Measurements from ENCODE around the gene TMEM165. TPM values are rescaled to one million over a fixed set of nuclear protein-coding genes. Genes with fewer than 3 reads are reported as not detected.
"Not testable (repeated sequence)": the region's sequence is repeated elsewhere in the genome, so short reads cannot be mapped to it uniquely, and the experiment has no call there.

TMEM165 gene
- total and polyA plus RNA-seq, 9 donors, result 36.6 to 51.9 (median 46.5) TPM

GRCh38 chr4:55353228-55353747 is 42.5 kb upstream of the TMEM165 start:
- H3K4me3 ChIP-seq (ENCODE audit: low read length); H3K4me1 ChIP-seq (ENCODE audit: control insufficient read depth, insufficient read depth, low read length); H3K27ac ChIP-seq (ENCODE audit: low read length); H3K9me3 ChIP-seq (replicated peaks; ENCODE audit: control insufficient read depth, low read depth, low read length); H3K27me3 ChIP-seq (ENCODE audit: control insufficient read depth, insufficient read depth, low read length); H3K36me3 ChIP-seq (ENCODE audit: control insufficient read depth, insufficient read depth, low read length); DNase-seq: not testable (repeated sequence)
- 95% methylated on average over 11 of the region's 13 CpGs for WGBS (ENCODE audit: insufficient coverage)

GRCh38 chr4:55354648-55355047 is 41.1 kb upstream of the TMEM165 start:
- 88% methylated on average over 8 of the region's 8 CpGs for WGBS (ENCODE audit: insufficient coverage)
- no peaks in the 10 kb centered on the region for H3K4me1 ChIP-seq (ENCODE audit: control insufficient read depth, insufficient read depth, low read length)
- H3K27me3 ChIP-seq (ENCODE audit: control insufficient read depth, insufficient read depth, low read length), result no peaks in the 10 kb centered on the region
- H3K27ac ChIP-seq (ENCODE audit: low read length), result no peak overlapping the region
- H3K4me3 ChIP-seq (ENCODE audit: low read length), result no peak overlapping the region
- no peak for DNase-seq
- H3K36me3 ChIP-seq (ENCODE audit: control insufficient read depth, insufficient read depth, low read length), result peaks cover 7% of the 10 kb centered on the region
- no peaks in the 10 kb centered on the region for H3K9me3 ChIP-seq (replicated peaks; ENCODE audit: control insufficient read depth, low read depth, low read length)

- Histone ChIP-seq H3K27me3 (ENCODE audit: control insufficient read depth, insufficient read depth, low read length) (no peaks in the 10 kb centered on the region), H3K4me1 (ENCODE audit: control insufficient read depth, insufficient read depth, low read length) (no peaks in the 10 kb centered on the region), H3K9me3 (replicated peaks; ENCODE audit: control insufficient read depth, low read depth, low read length) (no peaks in the 10 kb centered on the region), H3K4me3 (ENCODE audit: low read length) (no peak overlapping the region), H3K36me3 (ENCODE audit: control insufficient read depth, insufficient read depth, low read length) (peaks cover 8% of the 10 kb centered on the region), H3K27ac (ENCODE audit: low read length) (no peak overlapping the region)
- no peak for DNase-seq
- WGBS (ENCODE audit: insufficient coverage), result no CpG with 5 or more reads among the region's 6 CpGs
These were observed 40.2 kb upstream of the TMEM165 start for GRCh38 chr4:55355555-55355954.

GRCh38 chr4:55356991-55357461 is 38.7 kb upstream of the TMEM165 start:
- H3K9me3 ChIP-seq (replicated peaks; ENCODE audit: control insufficient read depth, low read depth, low read length), result no peaks in the 10 kb centered on the region
- H3K27ac ChIP-seq (ENCODE audit: low read length), result no peak overlapping the region
- H3K4me1 ChIP-seq (ENCODE audit: control insufficient read depth, insufficient read depth, low read length), result no peaks in the 10 kb centered on the region
- no peaks in the 10 kb centered on the region for H3K27me3 ChIP-seq (ENCODE audit: control insufficient read depth, insufficient read depth, low read length)
- 88% methylated on average over 1 of the region's 5 CpGs for WGBS (ENCODE audit: insufficient coverage)
- H3K4me3 ChIP-seq (ENCODE audit: low read length), result no peak overlapping the region
- no peak for DNase-seq
- H3K36me3 ChIP-seq (ENCODE audit: control insufficient read depth, insufficient read depth, low read length), result peaks cover 4% of the 10 kb centered on the region

- no peaks in the 10 kb centered on the region for H3K4me1 ChIP-seq (ENCODE audit: control insufficient read depth, insufficient read depth, low read length)
- no peak for DNase-seq
- H3K27me3 ChIP-seq (ENCODE audit: control insufficient read depth, insufficient read depth, low read length), result no peaks in the 10 kb centered on the region
- H3K27ac ChIP-seq (ENCODE audit: low read length), result no peak overlapping the region
- H3K36me3 ChIP-seq (ENCODE audit: control insufficient read depth, insufficient read depth, low read length), result peaks cover 4% of the 10 kb centered on the region
- H3K4me3 ChIP-seq (ENCODE audit: low read length), result no peak overlapping the region
- no peaks in the 10 kb centered on the region for H3K9me3 ChIP-seq (replicated peaks; ENCODE audit: control insufficient read depth, low read depth, low read length)
- no CpG with 5 or more reads among the region's 2 CpGs for WGBS (ENCODE audit: insufficient coverage)
These were observed 37.5 kb upstream of the TMEM165 start for GRCh38 chr4:55358246-55358645.

GRCh38 chr4:55358668-55359067 is 37.1 kb upstream of the TMEM165 start:
- Histone ChIP-seq H3K27me3 (ENCODE audit: control insufficient read depth, insufficient read depth, low read length) (no peaks in the 10 kb centered on the region), H3K27ac (ENCODE audit: low read length) (no peak overlapping the region), H3K9me3 (replicated peaks; ENCODE audit: control insufficient read depth, low read depth, low read length) (no peaks in the 10 kb centered on the region), H3K4me3 (ENCODE audit: low read length) (no peak overlapping the region), H3K36me3 (ENCODE audit: control insufficient read depth, insufficient read depth, low read length) (peaks cover 4% of the 10 kb centered on the region), H3K4me1 (ENCODE audit: control insufficient read depth, insufficient read depth, low read length) (no peaks in the 10 kb centered on the region)
- WGBS (ENCODE audit: insufficient coverage), result no CpG with 5 or more reads among the region's 2 CpGs
- no peak for DNase-seq

- no peaks in the 10 kb centered on the region for H3K27me3 ChIP-seq (ENCODE audit: control insufficient read depth, insufficient read depth, low read length)
- H3K9me3 ChIP-seq (replicated peaks; ENCODE audit: control insufficient read depth, low read depth, low read length), result no peaks in the 10 kb centered on the region
- 82% methylated on average over 4 of the region's 8 CpGs for WGBS (ENCODE audit: insufficient coverage)
- peaks cover 4% of the 10 kb centered on the region for H3K36me3 ChIP-seq (ENCODE audit: control insufficient read depth, insufficient read depth, low read length)
- no peak overlapping the region for H3K4me3 ChIP-seq (ENCODE audit: low read length)
- no peak for DNase-seq
- no peaks in the 10 kb centered on the region for H3K4me1 ChIP-seq (ENCODE audit: control insufficient read depth, insufficient read depth, low read length)
- no peak overlapping the region for H3K27ac ChIP-seq (ENCODE audit: low read length)
These were observed 36.3 kb upstream of the TMEM165 start for GRCh38 chr4:55359397-55359916.

GRCh38 chr4:55362938-55363337 is 32.8 kb upstream of the TMEM165 start:
- DNase-seq; H3K9me3 ChIP-seq (replicated peaks; ENCODE audit: control insufficient read depth, low read depth, low read length); H3K4me1 ChIP-seq (ENCODE audit: control insufficient read depth, insufficient read depth, low read length); H3K27ac ChIP-seq (ENCODE audit: low read length); H3K4me3 ChIP-seq (ENCODE audit: low read length); H3K27me3 ChIP-seq (ENCODE audit: control insufficient read depth, insufficient read depth, low read length): not testable (repeated sequence)
- H3K36me3 ChIP-seq (ENCODE audit: control insufficient read depth, insufficient read depth, low read length), result peaks cover 13% of the 10 kb centered on the region
- WGBS (ENCODE audit: insufficient coverage), result 95% methylated on average over 7 of the region's 9 CpGs

- Histone ChIP-seq H3K27ac (ENCODE audit: low read length) (no peak overlapping the region), H3K4me1 (ENCODE audit: control insufficient read depth, insufficient read depth, low read length) (no peaks in the 10 kb centered on the region), H3K36me3 (ENCODE audit: control insufficient read depth, insufficient read depth, low read length) (peaks cover 13% of the 10 kb centered on the region), H3K4me3 (ENCODE audit: low read length) (no peak overlapping the region), H3K9me3 (replicated peaks; ENCODE audit: control insufficient read depth, low read depth, low read length) (no peaks in the 10 kb centered on the region), H3K27me3 (ENCODE audit: control insufficient read depth, insufficient read depth, low read length) (no peaks in the 10 kb centered on the region)
- no peak for DNase-seq
- 95% methylated on average over 2 of the region's 9 CpGs for WGBS (ENCODE audit: insufficient coverage)
These were observed 31.9 kb upstream of the TMEM165 start for GRCh38 chr4:55363691-55364351.

- H3K36me3 ChIP-seq (ENCODE audit: control insufficient read depth, insufficient read depth, low read length), result peaks cover 10% of the 10 kb centered on the region
- H3K9me3 ChIP-seq (replicated peaks; ENCODE audit: control insufficient read depth, low read depth, low read length), result no peaks in the 10 kb centered on the region
- DNase-seq, result no peak
- H3K27me3 ChIP-seq (ENCODE audit: control insufficient read depth, insufficient read depth, low read length), result no peaks in the 10 kb centered on the region
- peak overlapping the region; percentile 0 for H3K27ac ChIP-seq (ENCODE audit: low read length)
- no peaks in the 10 kb centered on the region for H3K4me1 ChIP-seq (ENCODE audit: control insufficient read depth, insufficient read depth, low read length)
- no peak overlapping the region for H3K4me3 ChIP-seq (ENCODE audit: low read length)
- WGBS (ENCODE audit: insufficient coverage), result 76% methylated on average over 2 of the region's 9 CpGs
These were observed 30.9 kb upstream of the TMEM165 start for GRCh38 chr4:55364691-55365344.

Data from muscle of leg (tissue), 11 donors.